Measurements from ENCODE around the gene TRIM9. TPM values are rescaled to one million over a fixed set of nuclear protein-coding genes. Genes with fewer than 3 reads are reported as not detected.

The TRIM9 gene
- total RNA-seq, 4 donors from 2014 or later = 0.56 to 2.6 (median 1.8) TPM

DNA sequence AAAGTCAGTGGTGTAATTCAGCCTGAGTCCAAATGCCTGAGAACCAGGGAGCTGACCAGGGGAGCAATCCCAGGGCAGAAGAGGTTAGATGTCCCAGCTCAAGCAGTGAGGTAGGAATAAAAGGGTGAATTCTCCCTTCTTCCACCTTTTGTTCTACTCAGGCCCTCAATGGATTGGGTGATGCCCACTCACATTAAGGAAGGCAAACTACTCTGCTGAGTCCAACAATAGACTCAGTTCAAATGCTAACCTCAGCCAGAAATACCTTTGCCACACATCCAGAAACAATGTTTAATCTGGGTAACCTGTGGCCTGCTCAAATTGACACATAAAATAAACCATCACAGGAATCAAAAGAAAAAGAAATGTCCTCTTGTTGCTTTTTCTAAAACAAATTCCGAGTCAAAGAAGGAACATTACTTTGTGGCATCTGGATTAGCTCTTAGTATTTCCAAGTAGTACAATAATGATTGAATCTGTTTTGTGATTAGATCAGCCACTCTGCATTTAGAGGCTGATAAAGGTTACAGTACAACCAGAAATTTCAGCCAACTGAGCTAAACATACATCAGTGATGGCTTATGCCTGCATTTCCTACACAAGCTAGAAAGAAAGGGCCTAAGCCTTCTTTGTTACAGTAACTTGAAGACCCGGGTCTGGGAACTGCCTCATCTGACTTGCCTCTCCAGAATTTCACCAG lies 43.6 kb upstream of the TRIM9 start:
- Histone ChIP-seq H3K27ac (no peak overlapping the region), H3K36me3 (no peaks in the 10 kb centered on the region), H3K27me3 (no peaks in the 10 kb centered on the region), H3K9me3 (no peaks in the 10 kb centered on the region), H3K4me1 (no peaks in the 10 kb centered on the region), H3K4me3 (replicated peaks in 1 of 3) (no peak overlapping the region)
- no peak for DNase-seq
- intact Hi-C loops (cut with DNase I) = no loop called here
- WGBS, 2 donors = 16 to 44% methylated on average over 2 of the region's 2 CpGs
- TF ChIP-seq CTCF (IDR thresholded peaks at IDR 0.05) (no peak), POLR2A (IDR thresholded peaks at IDR 0.05) (no peak)

DNA sequence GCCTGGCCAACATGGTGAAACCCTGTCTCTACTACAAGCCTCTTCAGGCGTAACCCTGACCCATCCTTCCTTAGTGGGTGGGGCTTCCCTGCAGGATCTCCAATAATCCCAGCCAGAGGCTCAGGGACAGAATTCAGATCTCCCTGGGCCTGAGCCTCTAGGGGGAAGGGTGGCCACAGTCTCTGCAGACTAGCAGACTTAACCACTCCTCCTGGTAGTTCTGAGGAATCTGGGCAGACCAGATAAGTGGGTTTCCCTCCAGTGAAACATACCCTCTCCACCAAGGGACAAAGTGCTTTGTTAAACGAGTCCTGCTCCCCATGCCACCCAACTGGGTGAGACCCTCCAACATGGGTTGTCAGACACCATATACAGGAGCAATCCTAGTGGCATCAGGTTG lies 36.6 kb upstream of the TRIM9 start:
- Histone ChIP-seq H3K27me3 (no peaks in the 10 kb centered on the region), H3K36me3 (no peaks in the 10 kb centered on the region), H3K4me3 (replicated peaks in 1 of 3) (no peak overlapping the region), H3K4me1 (no peaks in the 10 kb centered on the region), H3K9me3 (no peaks in the 10 kb centered on the region), H3K27ac (no peak overlapping the region)
- TF ChIP-seq POLR2A (IDR thresholded peaks at IDR 0.05) = no peak
- TF ChIP-seq CTCF (IDR thresholded peaks at IDR 0.05) = no peak
- DNase-seq = no peak
- intact Hi-C loops (cut with DNase I) = no loop called here
- 55 to 56% methylated on average over 2 of the region's 2 CpGs for whole genome bisulfite sequencing, 2 donors

GRCh38 chr14:51129130-51129529 lies 34.2 kb upstream of the TRIM9 start:
- Histone ChIP-seq H3K27ac (no peak overlapping the region), H3K4me3 (replicated peaks in 1 of 3) (no peak overlapping the region), H3K27me3 (no peaks in the 10 kb centered on the region), H3K36me3 (no peaks in the 10 kb centered on the region), H3K9me3 (no peaks in the 10 kb centered on the region), H3K4me1 (no peaks in the 10 kb centered on the region)
- 87 to 96% methylated on average over 4 of the region's 4 CpGs for WGBS, 2 donors
- no peak for DNase-seq
- no peak for TF ChIP-seq CTCF (IDR thresholded peaks at IDR 0.05)
- no peak for TF ChIP-seq POLR2A (IDR thresholded peaks at IDR 0.05)
- intact Hi-C loops (cut with DNase I) = no loop called here

- no peaks in the 10 kb centered on the region for H3K4me1 ChIP-seq
- WGBS, 2 donors = 97% methylated on average over 5 of the region's 5 CpGs
- DNase-seq = no peak
- no peaks in the 10 kb centered on the region for H3K9me3 ChIP-seq
- H3K27ac ChIP-seq = no peak overlapping the region
- intact Hi-C loops (cut with DNase I) = no loop called here
- TF ChIP-seq CTCF (IDR thresholded peaks at IDR 0.05) (no peak), POLR2A (IDR thresholded peaks at IDR 0.05) (no peak)
- H3K27me3 ChIP-seq = no peaks in the 10 kb centered on the region
- no peaks in the 10 kb centered on the region for H3K36me3 ChIP-seq
- no peak overlapping the region for H3K4me3 ChIP-seq (replicated peaks in 1 of 3)
These were observed 29.1 kb upstream of the TRIM9 start for GRCh38 chr14:51124029-51124428.

- TF ChIP-seq CTCF (IDR thresholded peaks at IDR 0.05) (no peak), POLR2A (IDR thresholded peaks at IDR 0.05) (no peak)
- intact Hi-C loops (cut with DNase I) = no loop called here
- DNase-seq = no peak
These were observed 26.2 kb upstream of the TRIM9 start for GRCh38 chr14:51121096-51121495.

More at GRCh38 chr14:51121096-51121495, 26.2 kb upstream of the TRIM9 start:
- Histone ChIP-seq H3K4me1 (no peaks in the 10 kb centered on the region), H3K4me3 (replicated peaks in 1 of 3) (no peak overlapping the region), H3K36me3 (no peaks in the 10 kb centered on the region), H3K9me3 (no peaks in the 10 kb centered on the region), H3K27me3 (no peaks in the 10 kb centered on the region), H3K27ac (no peak overlapping the region)
- 70 to 74% methylated on average over 3 of the region's 3 CpGs for WGBS, 2 donors

Measured in thyroid gland (tissue), 4 donors.